HL-60 (cell line): ENCODE data around the gene GPR173.

Experiments used
- GABPA ChIP-seq: IDR thresholded peaks from 2 replicates; pipeline ENCODE4 v1.6.1; 2012; ENCODE audit warnings: low read depth
- POLR2AphosphoS5 ChIP-seq: IDR thresholded peaks from 2 replicates; pipeline ENCODE4 v1.6.1; 2012; ENCODE audit warnings: low read depth
- SPI1 ChIP-seq: IDR thresholded peaks from 2 replicates; pipeline ENCODE4 v1.6.1; 2012; ENCODE audit warnings: low read depth, mild to moderate bottlenecking, borderline replicate concordance
- TF ChIP-seq, protein P1 (sequence below): IDR thresholded peaks from one replicate; pipeline ENCODE4 v1.5.1; 2011; ENCODE audit warnings: low read length, control low read depth, inconsistent platforms; ENCODE audit not compliant: insufficient read depth
- TF ChIP-seq, protein P2 (sequence below): IDR thresholded peaks from 2 replicates; pipeline ENCODE4 v1.6.1; 2012; ENCODE audit warnings: low read depth; ENCODE audit not compliant: insufficient replicate concordance

DNA sequence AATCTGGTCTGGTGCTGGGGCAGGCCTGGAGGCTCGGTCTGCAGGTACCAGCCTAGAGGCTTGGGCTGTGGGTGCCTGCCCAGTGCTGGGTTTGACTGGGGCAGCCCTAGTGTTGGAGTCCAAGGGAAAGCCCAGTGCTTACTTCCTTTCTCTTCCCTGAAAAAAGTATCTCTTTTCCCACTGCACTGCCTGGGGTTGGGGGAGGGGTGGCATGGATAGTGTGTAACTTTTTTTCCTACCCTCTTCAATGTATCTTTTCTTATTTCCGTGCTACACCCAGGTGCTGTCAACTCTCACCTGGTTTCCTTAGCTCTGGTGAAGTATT, 66.9 kb downstream of the GPR173 start:
- TF ChIP-seq, protein P1, sequence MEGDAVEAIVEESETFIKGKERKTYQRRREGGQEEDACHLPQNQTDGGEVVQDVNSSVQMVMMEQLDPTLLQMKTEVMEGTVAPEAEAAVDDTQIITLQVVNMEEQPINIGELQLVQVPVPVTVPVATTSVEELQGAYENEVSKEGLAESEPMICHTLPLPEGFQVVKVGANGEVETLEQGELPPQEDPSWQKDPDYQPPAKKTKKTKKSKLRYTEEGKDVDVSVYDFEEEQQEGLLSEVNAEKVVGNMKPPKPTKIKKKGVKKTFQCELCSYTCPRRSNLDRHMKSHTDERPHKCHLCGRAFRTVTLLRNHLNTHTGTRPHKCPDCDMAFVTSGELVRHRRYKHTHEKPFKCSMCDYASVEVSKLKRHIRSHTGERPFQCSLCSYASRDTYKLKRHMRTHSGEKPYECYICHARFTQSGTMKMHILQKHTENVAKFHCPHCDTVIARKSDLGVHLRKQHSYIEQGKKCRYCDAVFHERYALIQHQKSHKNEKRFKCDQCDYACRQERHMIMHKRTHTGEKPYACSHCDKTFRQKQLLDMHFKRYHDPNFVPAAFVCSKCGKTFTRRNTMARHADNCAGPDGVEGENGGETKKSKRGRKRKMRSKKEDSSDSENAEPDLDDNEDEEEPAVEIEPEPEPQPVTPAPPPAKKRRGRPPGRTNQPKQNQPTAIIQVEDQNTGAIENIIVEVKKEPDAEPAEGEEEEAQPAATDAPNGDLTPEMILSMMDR: no peak
- TF ChIP-seq SPI1: no peak
- TF ChIP-seq, protein P2, sequence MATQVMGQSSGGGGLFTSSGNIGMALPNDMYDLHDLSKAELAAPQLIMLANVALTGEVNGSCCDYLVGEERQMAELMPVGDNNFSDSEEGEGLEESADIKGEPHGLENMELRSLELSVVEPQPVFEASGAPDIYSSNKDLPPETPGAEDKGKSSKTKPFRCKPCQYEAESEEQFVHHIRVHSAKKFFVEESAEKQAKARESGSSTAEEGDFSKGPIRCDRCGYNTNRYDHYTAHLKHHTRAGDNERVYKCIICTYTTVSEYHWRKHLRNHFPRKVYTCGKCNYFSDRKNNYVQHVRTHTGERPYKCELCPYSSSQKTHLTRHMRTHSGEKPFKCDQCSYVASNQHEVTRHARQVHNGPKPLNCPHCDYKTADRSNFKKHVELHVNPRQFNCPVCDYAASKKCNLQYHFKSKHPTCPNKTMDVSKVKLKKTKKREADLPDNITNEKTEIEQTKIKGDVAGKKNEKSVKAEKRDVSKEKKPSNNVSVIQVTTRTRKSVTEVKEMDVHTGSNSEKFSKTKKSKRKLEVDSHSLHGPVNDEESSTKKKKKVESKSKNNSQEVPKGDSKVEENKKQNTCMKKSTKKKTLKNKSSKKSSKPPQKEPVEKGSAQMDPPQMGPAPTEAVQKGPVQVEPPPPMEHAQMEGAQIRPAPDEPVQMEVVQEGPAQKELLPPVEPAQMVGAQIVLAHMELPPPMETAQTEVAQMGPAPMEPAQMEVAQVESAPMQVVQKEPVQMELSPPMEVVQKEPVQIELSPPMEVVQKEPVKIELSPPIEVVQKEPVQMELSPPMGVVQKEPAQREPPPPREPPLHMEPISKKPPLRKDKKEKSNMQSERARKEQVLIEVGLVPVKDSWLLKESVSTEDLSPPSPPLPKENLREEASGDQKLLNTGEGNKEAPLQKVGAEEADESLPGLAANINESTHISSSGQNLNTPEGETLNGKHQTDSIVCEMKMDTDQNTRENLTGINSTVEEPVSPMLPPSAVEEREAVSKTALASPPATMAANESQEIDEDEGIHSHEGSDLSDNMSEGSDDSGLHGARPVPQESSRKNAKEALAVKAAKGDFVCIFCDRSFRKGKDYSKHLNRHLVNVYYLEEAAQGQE: no peak
- TF ChIP-seq POLR2AphosphoS5: no peak
- TF ChIP-seq GABPA: no peak
